PC-9 (cell line): ENCODE measurements around the gene PRKCB.

Source experiments
- EZH2 ChIP-seq: fragments of 200-600 bp; sonication (generic); IDR thresholded peaks from 2 replicates; pipeline ENCODE4 v1.8.0; 2017; ENCODE audit warnings: antibody characterized with exemption, low read depth
- TF ChIP-seq, protein P1 (sequence below): fragments of 200-600 bp; sonication (generic); conservative IDR thresholded peaks from 2 replicates; pipeline ENCODE4 v1.6.1; 2017; ENCODE audit warnings: mixed run types, antibody characterized with exemption, mild to moderate bottlenecking, moderate library complexity

DNA sequence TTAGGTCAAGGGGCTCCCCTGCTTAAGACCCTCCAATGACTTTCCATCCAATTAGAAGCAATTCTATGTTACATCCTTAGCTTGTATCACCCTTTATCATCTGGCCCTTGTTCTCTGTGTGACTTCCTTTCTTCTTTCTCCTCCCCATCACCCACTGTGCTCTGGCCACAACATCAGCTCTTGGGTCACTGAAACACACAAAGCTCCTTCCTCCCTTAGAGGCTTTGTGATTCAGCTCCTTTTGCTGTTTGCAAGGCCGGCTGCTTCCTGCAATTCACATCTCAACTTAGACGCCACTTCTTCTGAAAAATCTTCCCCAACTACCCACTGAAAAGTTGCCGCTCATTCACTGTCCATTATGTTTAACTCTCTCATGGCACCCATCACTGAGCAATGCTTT, 289.4 kb downstream of the PRKCB start:
- TF ChIP-seq, protein P1, sequence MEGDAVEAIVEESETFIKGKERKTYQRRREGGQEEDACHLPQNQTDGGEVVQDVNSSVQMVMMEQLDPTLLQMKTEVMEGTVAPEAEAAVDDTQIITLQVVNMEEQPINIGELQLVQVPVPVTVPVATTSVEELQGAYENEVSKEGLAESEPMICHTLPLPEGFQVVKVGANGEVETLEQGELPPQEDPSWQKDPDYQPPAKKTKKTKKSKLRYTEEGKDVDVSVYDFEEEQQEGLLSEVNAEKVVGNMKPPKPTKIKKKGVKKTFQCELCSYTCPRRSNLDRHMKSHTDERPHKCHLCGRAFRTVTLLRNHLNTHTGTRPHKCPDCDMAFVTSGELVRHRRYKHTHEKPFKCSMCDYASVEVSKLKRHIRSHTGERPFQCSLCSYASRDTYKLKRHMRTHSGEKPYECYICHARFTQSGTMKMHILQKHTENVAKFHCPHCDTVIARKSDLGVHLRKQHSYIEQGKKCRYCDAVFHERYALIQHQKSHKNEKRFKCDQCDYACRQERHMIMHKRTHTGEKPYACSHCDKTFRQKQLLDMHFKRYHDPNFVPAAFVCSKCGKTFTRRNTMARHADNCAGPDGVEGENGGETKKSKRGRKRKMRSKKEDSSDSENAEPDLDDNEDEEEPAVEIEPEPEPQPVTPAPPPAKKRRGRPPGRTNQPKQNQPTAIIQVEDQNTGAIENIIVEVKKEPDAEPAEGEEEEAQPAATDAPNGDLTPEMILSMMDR = no peak
- TF ChIP-seq EZH2 = no peak
